Left ventricle myocardium inferior (tissue), 1 donor: ENCODE data around the gene MINDY4B. TPM values are rescaled to one million over a fixed set of nuclear protein-coding genes. Genes with fewer than 3 reads are reported as not detected.

Experiments
- DNase-seq: peaks from one replicate; pipeline ENCODE4 v3.0.0-alpha.2; 2020
- H3K27ac ChIP-seq: fragments of 200-600 bp; replicated peaks from 2 replicates; pipeline ENCODE4 v1.8.0; 2021
- H3K27me3 ChIP-seq: fragments of 200-600 bp; 2 replicates; pipeline ENCODE4 v1.8.0; 2021; ENCODE audit warnings: low read depth
- H3K36me3 ChIP-seq: fragments of 200-600 bp; 2 replicates; pipeline ENCODE4 v1.8.0; 2021
- H3K4me1 ChIP-seq: fragments of 200-600 bp; 2 replicates; pipeline ENCODE4 v1.8.0; 2021
- H3K4me3 ChIP-seq: fragments of 200-600 bp; 2 replicates; pipeline ENCODE4 v1.8.0; 2021; ENCODE audit warnings: mild to moderate bottlenecking, moderate library complexity
- H3K9me3 ChIP-seq: fragments of 200-600 bp; replicated peaks from 2 replicates; pipeline ENCODE4 v1.8.0; 2021
- CTCF ChIP-seq: fragments of 200-600 bp; IDR thresholded peaks from 2 replicates; pipeline ENCODE4 v1.8.0; 2021; ENCODE audit warnings: antibody characterized with exemption, mild to moderate bottlenecking, borderline replicate concordance
- intact Hi-C: fragments of 100-400 bp; cut with micrococcal nuclease; formaldehyde crosslinking; loops from one replicate; pipeline ENCODE4 v1.11.0; 2022
- total RNA-seq: library from RNA; stranded (reverse); fragmentation: NEBNext Ultra II Directional; extraction: Animal tissue kit (Norgen Biotek cat#: 25700); gene quantifications from one replicate; pipeline ENCODE4 v1.2.1, GENCODE V29; 2021
- donor health status: DM: no; HTN: yes; CAD: no; lungs with severe emphysema.

Gene MINDY4B
- total RNA-seq, 1 donor from 2014 or later, result 0.22 TPM

GRCh38 chr3:150902988-150903387 lies 2.3 kb downstream of the MINDY4B start:
- no peak for TF ChIP-seq CTCF
- Histone ChIP-seq H3K9me3 (no peaks in the 10 kb centered on the region), H3K27ac (no peak overlapping the region), H3K4me1 (no peaks in the 10 kb centered on the region), H3K36me3 (no peaks in the 10 kb centered on the region), H3K27me3 (peaks cover 7% of the 10 kb centered on the region), H3K4me3 (no peak overlapping the region)
- intact Hi-C loops, result no loop called here
- no peak for DNase-seq

GRCh38 chr3:150901793-150902192 lies 3.4 kb downstream of the MINDY4B start:
- no peak for TF ChIP-seq CTCF
- no peaks in the 10 kb centered on the region for H3K9me3 ChIP-seq
- peaks cover 7% of the 10 kb centered on the region for H3K27me3 ChIP-seq
- H3K4me1 ChIP-seq, result no peaks in the 10 kb centered on the region
- H3K4me3 ChIP-seq, result no peak overlapping the region
- no peak for DNase-seq
- H3K36me3 ChIP-seq, result no peaks in the 10 kb centered on the region
- intact Hi-C loops, result no loop called here
- H3K27ac ChIP-seq, result no peak overlapping the region

GRCh38 chr3:150899141-150899540 lies 6.1 kb downstream of the MINDY4B start:
- DNase-seq, result no peak
- intact Hi-C loops, result no loop called here
- TF ChIP-seq CTCF, result no peak
- H3K4me3 ChIP-seq, result no peak overlapping the region
- peaks cover 4% of the 10 kb centered on the region for H3K27me3 ChIP-seq
- H3K9me3 ChIP-seq, result no peaks in the 10 kb centered on the region
- no peaks in the 10 kb centered on the region for H3K4me1 ChIP-seq
- no peaks in the 10 kb centered on the region for H3K36me3 ChIP-seq
- no peak overlapping the region for H3K27ac ChIP-seq

GRCh38 chr3:150898046-150898754 lies 7.0 kb downstream of the MINDY4B start:
- intact Hi-C loops, result no loop called here
- TF ChIP-seq CTCF, result no peak
- Histone ChIP-seq H3K27me3 (peaks cover 3% of the 10 kb centered on the region), H3K27ac (no peak overlapping the region), H3K36me3 (no peaks in the 10 kb centered on the region), H3K9me3 (no peaks in the 10 kb centered on the region), H3K4me3 (no peak overlapping the region), H3K4me1 (no peaks in the 10 kb centered on the region)
- DNase-seq, result no peak

- TF ChIP-seq CTCF, result no peak
- Histone ChIP-seq H3K27me3 (peaks cover 3% of the 10 kb centered on the region), H3K4me3 (no peak overlapping the region), H3K9me3 (no peaks in the 10 kb centered on the region), H3K36me3 (no peaks in the 10 kb centered on the region), H3K4me1 (no peaks in the 10 kb centered on the region), H3K27ac (no peak overlapping the region)
- intact Hi-C loops, result no loop called here
- no peak for DNase-seq
These were observed 7.6 kb downstream of the MINDY4B start for GRCh38 chr3:150897592-150897991.
